Ovary (tissue), 9 donors: ENCODE results near the gene IDH3A. TPM values are rescaled to one million over a fixed set of nuclear protein-coding genes. Genes with fewer than 3 reads are reported as not detected.

ENCODE experiments used
- DNase-seq, 5 donors: peaks; one replicate each; pipeline ENCODE4 v3.0.0-alpha.2; 2019 to 2020
- H3K27ac ChIP-seq, 2 donors: fragments of 200-600 bp; one replicate each; pipeline versions ENCODE4 v1.5.1 to v1.8.0; 2019 to 2022
- H3K27me3 ChIP-seq: fragments of 200-600 bp; one replicate; pipeline ENCODE4 v1.8.0; 2022
- H3K36me3 ChIP-seq: fragments of 200-600 bp; sonication (generic); one replicate; pipeline ENCODE4 v1.5.1; 2019
- H3K4me1 ChIP-seq: one replicate; pipeline ENCODE4 v1.8.1; 2013; ENCODE audit warnings: mild to moderate bottlenecking, moderate library complexity; ENCODE audit not compliant: insufficient read depth
- H3K4me3 ChIP-seq: fragments of 200-600 bp; sonication (generic); one replicate; pipeline ENCODE4 v1.5.1; 2017
- H3K9me3 ChIP-seq, 2 donors: fragments of 200-600 bp in 1 of 2; sonication (generic) in 1 of 2; one replicate each; pipeline versions ENCODE4 v1.5.1 to v1.8.1; 2013 to 2019; ENCODE audit warnings: mild to moderate bottlenecking in 1 of 2, moderate library complexity in 1 of 2
- EP300 ChIP-seq: sonication (generic); formaldehyde crosslinking; IDR thresholded peaks from one replicate; pipeline ENCODE4 v1.6.1; 2017; ENCODE audit warnings: antibody characterized with exemption
- POLR2A ChIP-seq: fragments of 450-650 bp; IDR thresholded peaks from one replicate; pipeline ENCODE4 v1.6.1; 2017; ENCODE audit warnings: antibody characterized with exemption, mild to moderate bottlenecking, moderate library complexity
- WGBS, 3 donors: extraction: QIAGEN DNeasy Blood & Tissue Kit in 1 of 3; methylation state at CpG; one replicate each; pipeline versions ENCODE4 v1.1.5 to v1.1.7; 2013 to 2017; 5-methylcytosine and 5-hydroxymethylcytosine counted together
- intact Hi-C, 4 donors: fragments of 100-400 bp; cut with DNase I; formaldehyde crosslinking; loops; one replicate each; pipeline versions ENCODE4 v1.11.0 to v1.15.1; 2022 to 2023
- polyA plus RNA-seq, 2 donors: library from polyadenylated mRNA; stranded (reverse); fragments of 200-250 nt in 1 of 2; fragments of 350-450 nt in 1 of 2; fragmentation: Illumina TruSeq in 1 of 2; extraction: RNeasy Lipid Tissue Mini Kit (QIAGEN cat#74804) in 1 of 2; gene quantifications; one replicate each; pipeline ENCODE4 v1.2.3, GENCODE V29; 2013 to 2014
- total RNA-seq, 7 donors: library from RNA; depleted of rRNA in 2 of 7; stranded (reverse); fragments of >200 nt in 2 of 7; fragmentation: NEBNext Ultra II Directional in 3 of 7; extraction: Animal tissue kit (Norgen Biotek cat#: 25700) in 3 of 7; gene quantifications; one replicate each; pipeline versions ENCODE4 v1.1.0 to v1.2.4, GENCODE V29; 2016 to 2023
- TF ChIP-seq, protein P1 (sequence below), 3 donors: fragments of 450-650 bp in 2 of 3; fragments of 200-600 bp in 1 of 3; IDR thresholded peaks; one replicate each; pipeline versions ENCODE4 v1.5.1 to v1.8.0; 2016 to 2022; ENCODE audit warnings: antibody characterized with exemption in 3 of 3, mild to moderate bottlenecking in 1 of 3
- donor health status: DM: no; HTN: no; CAD: no; lungs with moderate emphysema.
- donor health status: DM: no; HTN: no; CAD: no.
- donor health status: Bipolar disorder and iron deficiency.
- donor health status: DM: yes; HTN: yes; CAD: no.
- donor health status: DM: no; HTN: no; CAD: no.
- donor health status: DM: yes; HTN: yes; CAD: no.

IDH3A gene
- total and polyA plus RNA-seq, 9 donors: 19.4 to 82.4 (median 58.6) TPM

DNA sequence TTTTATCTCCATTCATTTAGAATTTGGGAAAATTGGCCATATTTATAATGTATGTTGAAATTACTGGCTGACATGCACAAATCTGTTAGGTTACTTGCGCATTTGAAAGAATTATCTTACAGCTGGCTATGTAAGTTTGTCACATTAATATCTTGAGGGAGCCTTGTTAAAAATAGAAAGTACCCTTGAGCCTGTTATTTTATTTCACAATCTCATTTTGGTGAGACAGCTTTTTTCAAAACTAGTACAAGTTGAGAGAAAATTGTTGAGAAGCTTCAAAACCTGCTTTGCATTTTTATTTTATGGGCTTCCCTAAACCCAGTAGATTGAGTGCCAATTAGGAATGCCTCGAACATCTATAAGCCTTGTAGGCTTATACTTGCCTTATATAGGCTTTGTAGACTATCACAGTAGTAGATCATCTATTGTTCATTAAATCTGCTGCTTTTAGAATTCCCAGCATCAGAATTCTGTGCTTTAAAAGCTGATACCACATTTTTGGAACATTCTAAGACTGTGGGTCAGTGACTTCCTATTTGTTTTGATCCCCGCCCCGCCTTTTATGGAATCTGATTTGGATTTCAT lies 6.3 kb downstream of the IDH3A start:
- Histone ChIP-seq H3K27me3 (no peaks in the 10 kb centered on the region), H3K4me1 (no peaks in the 10 kb centered on the region), H3K27ac (no peak overlapping the region), H3K36me3 (no peaks in the 10 kb centered on the region), H3K9me3 (no peaks in the 10 kb centered on the region), H3K4me3 (no peak overlapping the region)
- TF ChIP-seq, protein P1, sequence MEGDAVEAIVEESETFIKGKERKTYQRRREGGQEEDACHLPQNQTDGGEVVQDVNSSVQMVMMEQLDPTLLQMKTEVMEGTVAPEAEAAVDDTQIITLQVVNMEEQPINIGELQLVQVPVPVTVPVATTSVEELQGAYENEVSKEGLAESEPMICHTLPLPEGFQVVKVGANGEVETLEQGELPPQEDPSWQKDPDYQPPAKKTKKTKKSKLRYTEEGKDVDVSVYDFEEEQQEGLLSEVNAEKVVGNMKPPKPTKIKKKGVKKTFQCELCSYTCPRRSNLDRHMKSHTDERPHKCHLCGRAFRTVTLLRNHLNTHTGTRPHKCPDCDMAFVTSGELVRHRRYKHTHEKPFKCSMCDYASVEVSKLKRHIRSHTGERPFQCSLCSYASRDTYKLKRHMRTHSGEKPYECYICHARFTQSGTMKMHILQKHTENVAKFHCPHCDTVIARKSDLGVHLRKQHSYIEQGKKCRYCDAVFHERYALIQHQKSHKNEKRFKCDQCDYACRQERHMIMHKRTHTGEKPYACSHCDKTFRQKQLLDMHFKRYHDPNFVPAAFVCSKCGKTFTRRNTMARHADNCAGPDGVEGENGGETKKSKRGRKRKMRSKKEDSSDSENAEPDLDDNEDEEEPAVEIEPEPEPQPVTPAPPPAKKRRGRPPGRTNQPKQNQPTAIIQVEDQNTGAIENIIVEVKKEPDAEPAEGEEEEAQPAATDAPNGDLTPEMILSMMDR (IDR thresholded peaks at IDR 0.05): no peak
- TF ChIP-seq POLR2A (no peak), EP300 (no peak)
- no peak for DNase-seq
- WGBS, 3 donors: 72 to 85% (median 79%) methylated on average over 4 of the region's 4 CpGs
- intact Hi-C loops: no loop called here

DNA sequence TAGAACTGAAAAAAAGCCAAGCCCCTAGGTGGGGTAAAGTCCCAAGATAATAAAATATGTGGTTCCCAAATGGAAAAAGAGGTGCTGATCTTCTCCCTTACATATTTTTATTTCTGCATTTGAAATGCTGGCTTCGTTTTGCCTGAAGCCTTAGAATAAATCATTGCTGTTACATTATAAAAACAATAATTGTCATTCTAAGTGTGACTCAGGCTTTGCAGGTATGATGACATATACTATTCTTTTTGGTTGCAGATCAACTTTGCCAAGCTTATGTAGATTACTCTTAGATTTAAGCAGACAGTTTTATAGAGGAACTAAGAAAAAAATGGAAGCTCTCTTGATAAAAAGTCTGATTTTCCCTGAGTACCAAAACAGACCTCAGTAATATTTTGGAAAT lies 7.5 kb downstream of the IDH3A start:
- no peaks in the 10 kb centered on the region for H3K4me1 ChIP-seq
- 65 to 73% (median 72%) methylated on average over 1 of the region's 1 CpG for WGBS, 3 donors
- no peaks in the 10 kb centered on the region for H3K27me3 ChIP-seq
- H3K36me3 ChIP-seq: no peaks in the 10 kb centered on the region
- no peak overlapping the region for H3K4me3 ChIP-seq
- H3K27ac ChIP-seq: no peak overlapping the region
- DNase-seq: no peak
- TF ChIP-seq EP300: no peak
- TF ChIP-seq POLR2A: no peak
- TF ChIP-seq, protein P1 (IDR thresholded peaks at IDR 0.05): no peak
- intact Hi-C loops: no loop called here
- H3K9me3 ChIP-seq: no peaks in the 10 kb centered on the region

GRCh38 chr15:78157203-78157602 lies 8.0 kb downstream of the IDH3A start:
- no peak for TF ChIP-seq POLR2A
- TF ChIP-seq, protein P1 (IDR thresholded peaks at IDR 0.05): no peak
- no peak for TF ChIP-seq EP300
- Histone ChIP-seq H3K27ac (no peak overlapping the region), H3K4me1 (no peaks in the 10 kb centered on the region)

DNA sequence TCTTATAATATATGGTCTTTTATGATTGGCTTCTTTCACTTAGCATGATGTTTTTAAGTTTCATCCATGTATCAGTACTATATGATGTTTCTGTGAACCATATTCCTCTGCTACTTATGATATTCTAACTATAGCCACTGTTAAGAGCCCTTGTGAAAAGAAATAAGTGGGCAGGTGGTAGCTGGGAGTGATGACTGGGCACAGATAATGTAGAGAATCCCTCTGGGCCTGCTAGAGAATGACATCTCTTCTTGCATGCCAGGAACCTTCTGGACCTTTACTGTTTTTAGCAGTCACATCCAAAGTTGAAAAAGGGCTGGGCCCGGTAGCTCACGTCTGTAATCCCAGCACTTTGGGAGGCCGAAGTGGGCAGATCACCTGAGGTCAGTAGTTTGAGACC lies 10.2 kb downstream of the IDH3A start:
- intact Hi-C loops: no loop called here
- Histone ChIP-seq H3K4me1 (no peaks in the 10 kb centered on the region), H3K36me3 (no peaks in the 10 kb centered on the region), H3K4me3 (no peak overlapping the region), H3K9me3 (no peaks in the 10 kb centered on the region), H3K27ac (no peak overlapping the region), H3K27me3 (no peaks in the 10 kb centered on the region)
- TF ChIP-seq, protein P1 (IDR thresholded peaks at IDR 0.05): no peak
- TF ChIP-seq POLR2A (no peak), EP300 (no peak)
- DNase-seq: no peak
- 93 to 95% (median 94%) methylated on average over 3 of the region's 3 CpGs for WGBS, 3 donors

More at GRCh38 chr15:78157203-78157602, 8.0 kb downstream of the IDH3A start:
- intact Hi-C loops: no loop called here
- 31 to 49% (median 44%) methylated on average over 2 of the region's 2 CpGs for WGBS, 3 donors
- H3K27me3 ChIP-seq: no peaks in the 10 kb centered on the region
- DNase-seq: no peak
- no peaks in the 10 kb centered on the region for H3K9me3 ChIP-seq
- no peak overlapping the region for H3K4me3 ChIP-seq
- H3K36me3 ChIP-seq: no peaks in the 10 kb centered on the region
